ENCODE measurements around the gene TCL1A. TPM values are rescaled to one million over a fixed set of nuclear protein-coding genes. Genes with fewer than 3 reads are reported as not detected.
A peak's percentile ranks its signal among the peaks of the same experiment; 100 is the strongest.

TCL1A gene
- polyA plus RNA-seq, 4 donors = 0.84 to 1.6 (median 1.1) TPM

DNA sequence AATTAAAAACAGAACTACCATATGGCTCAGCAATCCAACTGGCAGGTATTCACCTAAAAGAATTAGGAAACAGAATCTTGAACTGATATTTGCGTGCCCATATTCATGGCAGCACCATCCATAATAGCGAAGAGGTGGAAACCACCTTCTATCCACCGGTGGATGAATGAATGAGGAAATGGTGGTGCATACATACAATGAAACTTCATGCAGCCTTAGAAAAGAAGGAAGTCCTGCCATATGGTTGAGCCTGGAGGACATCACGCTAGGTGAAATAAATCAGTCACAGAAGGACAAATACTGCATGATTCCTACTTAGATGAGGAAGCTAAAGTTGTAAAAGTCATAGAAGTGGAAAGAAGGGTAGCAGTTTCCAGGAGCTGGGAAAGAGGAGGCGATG lies 6.6 kb downstream of the TCL1A start:
- DNase-seq (ENCODE audit: low read depth in 4 of 4, low spot score in 3 of 4) = no peak

DNA sequence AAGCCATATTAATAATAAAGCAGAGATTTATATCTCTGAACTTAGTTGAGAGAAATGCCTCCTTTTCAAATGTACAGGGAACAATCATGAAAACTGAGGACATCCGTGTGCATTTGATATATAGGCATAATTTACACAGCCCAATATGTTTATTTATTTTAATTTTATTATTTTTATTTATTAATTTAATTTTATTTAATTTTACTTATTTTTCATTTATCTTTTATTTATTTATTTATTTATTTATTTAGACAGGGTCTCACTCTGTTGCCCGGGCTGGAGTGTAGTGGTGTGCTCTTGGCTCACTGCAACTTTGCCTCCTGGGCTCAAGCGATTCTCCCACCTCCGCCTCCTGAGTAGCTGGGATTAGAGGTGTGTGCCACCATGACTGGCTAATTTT lies 8.4 kb downstream of the TCL1A start:
- DNase-seq (ENCODE audit: low read depth in 4 of 4, low spot score in 3 of 4) = no peak

DNA sequence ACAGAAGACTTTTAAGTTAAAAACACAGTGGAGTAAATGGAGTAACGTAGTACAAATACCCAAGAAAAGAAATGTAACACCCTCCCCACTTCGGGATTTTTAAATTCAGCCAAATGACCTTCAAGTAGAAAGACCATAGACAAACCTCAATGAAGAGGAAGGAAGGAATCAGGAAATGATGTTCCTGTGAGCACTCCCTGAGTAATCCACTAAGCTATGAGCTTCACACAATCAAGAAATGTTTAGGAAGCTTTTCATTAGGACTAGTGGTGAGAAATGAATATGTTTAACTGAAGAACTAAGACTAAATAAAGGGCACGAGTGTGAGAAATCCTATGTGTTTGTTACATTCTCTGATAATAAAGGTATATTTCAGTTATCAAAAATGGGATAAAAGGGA lies 10.1 kb downstream of the TCL1A start:
- DNase-seq (ENCODE audit: low read depth in 4 of 4, low spot score in 3 of 4) = no peak

DNA sequence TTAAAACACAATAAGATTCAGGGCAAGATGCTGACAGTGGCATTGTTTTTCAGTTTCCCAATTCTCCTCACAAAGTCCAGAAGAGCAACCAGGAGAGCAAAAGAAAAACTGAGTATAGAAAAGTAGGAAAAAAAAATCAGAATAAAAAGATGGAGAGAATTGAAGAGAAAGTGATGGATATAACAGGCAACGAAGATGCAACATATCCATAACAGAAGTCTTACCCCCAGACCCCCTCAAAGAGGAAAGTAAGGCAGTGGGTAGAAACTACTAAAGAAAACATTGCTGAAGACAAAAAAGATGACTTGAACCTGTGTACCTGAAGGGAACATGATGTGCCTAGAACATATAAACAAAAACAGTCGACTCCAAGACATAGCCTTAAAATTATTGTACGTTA lies 10.6 kb downstream of the TCL1A start:
- no peak for DNase-seq (ENCODE audit: low read depth in 4 of 4, low spot score in 3 of 4)

DNA sequence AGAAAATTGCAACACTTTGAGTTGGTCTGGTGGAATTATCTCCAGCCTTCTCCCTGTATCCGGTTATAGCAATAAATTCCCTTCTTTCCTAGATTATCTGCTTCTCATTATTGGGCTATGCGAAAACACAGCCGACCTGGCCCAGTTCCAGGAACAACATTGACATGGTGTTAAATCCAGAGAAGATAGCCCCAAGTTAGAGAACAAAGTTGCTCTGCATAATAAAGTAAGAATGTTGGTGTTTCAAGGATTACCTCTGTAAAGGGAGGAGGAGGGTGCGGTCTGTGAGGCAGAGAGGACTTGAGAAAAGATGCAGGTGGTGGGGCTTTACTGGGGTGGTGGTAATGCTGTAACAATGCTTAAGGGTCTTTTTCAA lies 12.1 kb downstream of the TCL1A start:
- DNase-seq (ENCODE audit: low read depth in 4 of 4, low spot score in 3 of 4) = peak; percentile 29 to 51 (median 44)

DNA sequence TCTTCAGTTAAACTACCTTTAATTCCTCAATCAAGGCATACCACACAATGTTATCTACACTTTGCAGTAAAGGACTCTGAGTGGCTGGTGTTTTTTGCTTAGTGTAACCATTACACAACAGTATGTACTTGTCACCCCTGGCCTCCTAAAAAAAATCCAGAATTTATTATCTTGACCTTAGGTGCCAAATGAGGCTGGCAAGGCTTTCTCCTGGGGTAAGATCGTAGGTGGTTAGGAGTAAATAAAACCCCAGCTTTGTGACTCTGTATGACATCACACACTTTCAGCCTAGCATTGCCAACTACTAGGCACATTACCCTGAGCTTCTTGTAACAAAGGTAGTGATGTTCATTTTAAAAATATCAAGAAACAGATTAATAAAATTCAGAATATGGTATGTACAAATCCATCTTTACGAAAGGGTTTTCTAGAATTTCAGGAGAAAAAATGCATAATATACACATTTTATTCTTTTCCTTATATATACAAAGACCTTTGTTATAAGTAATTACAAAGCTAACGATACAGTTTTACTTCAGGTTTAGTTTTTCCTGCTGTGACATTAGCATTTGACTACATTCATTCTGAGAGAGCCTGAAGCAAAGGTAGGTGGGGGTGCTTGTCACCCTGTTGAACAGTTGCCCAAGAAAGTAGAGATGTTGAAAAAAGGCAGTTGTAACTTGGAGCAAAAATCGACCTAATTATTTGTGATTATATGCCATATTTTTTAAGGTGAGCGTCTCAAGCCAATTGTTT lies 13.5 kb downstream of the TCL1A start:
- DNase-seq (ENCODE audit: low read depth in 4 of 4, low spot score in 3 of 4) = no peak

DNA sequence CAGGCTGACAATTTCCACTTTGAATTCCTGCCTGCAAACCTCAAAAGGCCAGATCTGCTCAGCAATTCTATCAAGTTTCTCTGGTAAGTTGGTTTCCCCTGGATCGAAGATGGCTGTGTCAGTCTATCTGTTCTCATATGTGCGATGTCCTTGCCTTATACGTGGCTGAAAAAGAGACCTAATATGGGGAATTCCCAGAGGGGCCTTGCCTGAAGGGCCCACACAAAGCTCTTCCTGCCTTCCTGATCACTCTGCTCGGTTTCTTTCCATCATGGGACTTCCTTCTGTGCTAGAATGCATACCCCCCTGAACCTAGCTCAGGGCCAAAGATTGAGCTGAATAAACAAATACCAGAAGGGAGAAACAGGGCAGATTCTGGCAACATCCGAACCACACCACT lies 14.5 kb downstream of the TCL1A start:
- DNase-seq (ENCODE audit: low read depth in 4 of 4, low spot score in 3 of 4) = no peak

DNA sequence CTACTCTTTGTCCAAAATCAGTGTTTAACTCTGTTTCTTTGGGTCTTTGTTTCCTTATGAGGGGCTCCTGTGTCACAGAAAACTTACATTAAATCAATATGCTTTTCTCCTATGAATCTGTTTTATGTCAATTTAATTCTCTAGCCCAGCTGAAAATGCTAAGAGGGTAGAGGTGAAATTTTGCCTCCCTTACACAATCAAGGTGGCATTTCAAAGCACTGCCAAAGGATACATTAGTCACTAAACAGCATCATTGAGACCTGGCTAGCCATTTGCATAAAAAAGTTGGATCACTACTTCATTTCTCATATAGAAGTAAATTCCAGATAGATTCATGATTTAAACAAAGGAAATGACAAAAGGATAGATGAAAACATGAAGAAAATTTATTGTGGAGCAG lies 15.6 kb downstream of the TCL1A start:
- DNase-seq (ENCODE audit: low read depth in 4 of 4, low spot score in 3 of 4) = no peak

DNA sequence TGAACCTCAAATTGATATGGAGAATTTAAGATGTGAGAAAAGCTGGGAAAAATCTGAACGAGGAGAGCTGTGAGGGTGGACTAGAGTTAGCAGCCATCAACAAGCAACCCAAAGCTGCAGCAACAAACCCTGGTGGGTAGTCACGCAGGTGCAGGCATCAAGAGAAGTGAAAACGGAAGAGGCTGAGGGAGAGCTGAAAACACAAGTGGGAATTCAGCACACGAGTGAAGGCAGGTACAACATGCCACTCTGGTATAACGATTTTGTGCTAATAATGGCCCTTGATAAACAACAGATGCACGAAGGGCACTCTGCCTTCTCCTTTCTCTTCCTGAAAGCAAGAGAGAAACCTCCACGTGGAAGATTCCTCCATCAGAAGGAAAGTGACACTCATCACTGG lies 16.2 kb downstream of the TCL1A start:
- no peak for DNase-seq (ENCODE audit: low read depth in 4 of 4, low spot score in 3 of 4)

DNA sequence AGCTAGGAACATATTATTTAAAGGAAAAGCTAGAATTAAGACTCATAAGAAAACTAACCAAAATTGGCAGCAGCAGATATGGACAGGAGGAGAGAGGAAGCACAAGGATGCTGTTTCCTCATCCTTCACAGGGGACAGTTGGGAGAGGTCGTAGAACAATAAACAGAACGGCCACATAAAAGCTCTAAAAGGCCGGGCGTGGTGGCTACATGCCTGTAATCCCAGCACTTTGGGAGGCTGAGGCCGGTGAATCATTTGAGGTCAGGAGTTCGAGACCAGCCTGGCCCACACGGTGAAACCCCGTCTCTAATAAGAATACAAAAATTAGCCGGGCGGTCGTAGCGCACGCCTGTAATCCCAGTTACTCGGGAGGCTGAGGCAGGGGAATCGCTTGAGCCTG lies 17.2 kb downstream of the TCL1A start:
- no peak for DNase-seq (ENCODE audit: low read depth in 4 of 4, low spot score in 3 of 4)

DNA sequence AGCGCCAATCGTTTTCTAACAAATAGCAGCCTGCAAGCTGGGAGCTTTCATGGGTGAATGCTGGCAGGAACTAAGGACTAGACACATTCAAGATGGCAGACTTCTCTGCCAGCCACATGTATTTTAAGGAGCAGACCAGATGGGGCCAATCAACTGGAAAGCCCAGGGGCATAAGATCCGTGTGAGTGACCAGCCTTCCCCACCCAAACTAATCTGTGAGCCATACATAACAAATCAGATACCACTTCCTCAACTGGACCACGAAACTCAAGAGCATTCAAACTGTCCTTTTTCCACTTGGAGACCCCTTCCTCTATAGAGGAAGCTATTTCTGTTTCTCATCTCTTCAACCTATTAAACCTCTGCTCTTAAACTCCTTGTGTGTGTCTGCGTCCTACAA lies 18.0 kb downstream of the TCL1A start:
- no peak for DNase-seq (ENCODE audit: low read depth in 4 of 4, low spot score in 3 of 4)

DNA sequence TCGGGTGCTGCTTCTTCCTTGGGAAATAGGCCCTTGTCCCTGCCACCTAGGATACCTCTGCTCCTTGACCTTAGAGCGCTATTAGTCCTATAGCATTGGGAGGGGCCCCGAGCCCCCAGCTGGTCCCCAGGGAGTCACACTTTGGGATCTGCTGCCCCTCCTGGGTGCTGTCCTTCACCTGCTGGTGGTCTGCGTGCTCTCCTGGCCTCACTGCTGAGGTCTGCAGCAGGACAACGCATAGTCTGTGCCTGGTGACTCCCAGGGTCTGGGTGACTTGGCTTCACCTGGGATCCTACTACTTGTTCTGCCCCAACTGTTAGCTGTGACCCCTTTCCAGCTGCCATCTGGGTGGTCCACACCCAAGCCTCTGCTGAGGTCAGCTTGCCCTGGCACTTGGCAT lies 18.9 kb downstream of the TCL1A start:
- no peak for DNase-seq (ENCODE audit: low read depth in 4 of 4, low spot score in 3 of 4)

DNA sequence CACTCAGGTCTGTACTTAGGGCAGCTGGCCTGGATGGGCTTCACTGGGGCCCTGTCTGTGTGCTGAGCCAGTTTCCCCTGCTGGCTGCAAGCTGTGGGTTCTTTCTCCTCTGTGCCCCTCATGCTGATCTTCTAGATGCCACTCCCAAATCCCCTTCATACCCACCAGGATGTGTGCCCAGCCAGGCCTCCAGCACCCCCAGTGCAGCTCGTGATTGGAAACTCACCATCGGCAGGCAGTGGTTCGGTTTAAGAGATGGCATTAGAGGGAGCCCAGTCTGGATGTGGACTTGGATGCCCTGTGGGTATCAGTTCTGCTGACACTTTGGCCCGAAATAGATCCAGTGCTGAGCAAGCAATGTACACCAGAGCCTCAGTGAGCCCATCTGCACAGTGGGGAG lies 21.8 kb downstream of the TCL1A start:
- DNase-seq (ENCODE audit: low read depth in 4 of 4, low spot score in 3 of 4) = no peak

DNA sequence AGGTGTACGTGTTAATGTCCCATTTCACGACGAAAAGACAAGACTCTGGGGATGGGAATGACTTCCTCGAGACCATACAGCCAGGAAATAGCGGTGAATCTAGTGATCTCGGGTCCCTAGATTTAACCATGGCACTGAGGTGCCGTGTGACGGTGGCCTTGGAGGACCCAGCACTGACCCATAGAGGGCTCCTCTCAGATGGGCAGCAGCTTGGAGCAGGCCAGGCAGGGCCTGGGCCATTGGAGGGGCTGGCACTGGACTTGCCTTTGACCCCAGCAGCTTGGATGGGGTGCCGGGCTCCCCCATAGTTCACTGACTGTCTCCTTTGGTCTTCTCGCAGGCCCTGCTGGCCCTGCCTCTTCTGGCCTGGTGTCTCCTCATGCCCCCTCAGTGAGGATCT lies 22.3 kb downstream of the TCL1A start:
- DNase-seq (ENCODE audit: low read depth in 4 of 4, low spot score in 3 of 4) = no peak

DNA sequence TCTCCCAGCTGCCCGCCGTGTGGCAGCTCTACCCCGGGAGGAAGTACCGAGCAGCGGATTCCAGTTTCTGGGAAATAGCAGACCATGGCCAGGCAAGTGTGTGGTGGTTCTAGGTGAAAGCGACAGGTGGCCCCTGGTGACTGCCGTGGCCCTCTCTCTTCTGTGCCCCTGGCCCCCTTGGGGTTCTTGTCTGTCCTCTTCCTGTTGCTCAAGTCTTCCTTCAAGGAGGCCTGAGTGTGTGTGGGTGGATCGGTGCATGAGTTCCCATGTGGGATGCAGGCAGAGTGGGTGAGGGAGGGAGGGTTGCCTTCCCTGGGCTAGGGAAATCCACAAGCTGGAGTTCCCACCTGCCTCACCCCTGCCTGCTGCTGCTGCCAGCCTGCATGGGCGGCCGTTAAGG lies 23.1 kb downstream of the TCL1A start:
- DNase-seq (ENCODE audit: low read depth in 4 of 4, low spot score in 3 of 4) = no peak

DNA sequence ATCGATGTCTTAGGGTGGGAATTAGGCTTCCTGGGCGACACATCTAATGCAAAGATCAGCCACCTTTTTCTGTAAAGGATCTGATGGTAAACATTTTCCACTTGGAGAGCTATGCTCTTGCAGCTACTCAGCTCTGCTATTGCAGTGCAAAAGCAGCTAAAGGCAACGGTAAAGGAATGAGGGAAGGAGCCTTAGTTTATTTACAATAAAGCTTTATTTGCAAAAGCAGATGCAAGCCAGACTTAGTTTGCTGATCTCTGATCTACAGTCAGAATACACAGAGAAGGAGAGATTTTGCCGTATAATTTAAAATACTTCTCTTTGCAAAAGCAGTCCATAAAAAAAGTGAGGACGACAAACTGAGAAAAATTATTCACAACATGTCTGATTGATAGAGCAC lies 24.5 kb downstream of the TCL1A start:
- DNase-seq (ENCODE audit: low read depth in 4 of 4, low spot score in 3 of 4) = no peak

DNA sequence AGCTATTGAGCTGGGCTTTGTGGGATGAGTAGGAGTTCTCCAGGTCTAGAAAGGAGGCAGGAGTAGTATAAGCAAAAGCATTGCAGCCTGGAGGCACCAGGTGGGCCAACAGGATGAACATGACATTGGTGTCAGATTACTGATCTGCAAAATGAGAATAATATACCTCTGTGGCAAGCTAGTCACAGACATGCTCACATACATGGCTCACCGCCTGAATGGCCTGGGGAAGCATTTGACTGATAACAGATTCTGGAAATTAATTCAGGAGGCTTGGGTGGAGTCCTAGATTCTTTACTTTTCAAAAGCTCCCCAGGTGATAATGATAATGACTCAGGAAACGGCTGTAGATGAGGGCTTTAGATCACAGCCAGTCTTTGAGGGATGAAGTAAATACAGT lies 27.0 kb downstream of the TCL1A start:
- no peak for DNase-seq (ENCODE audit: low read depth in 4 of 4, low spot score in 3 of 4)

DNA sequence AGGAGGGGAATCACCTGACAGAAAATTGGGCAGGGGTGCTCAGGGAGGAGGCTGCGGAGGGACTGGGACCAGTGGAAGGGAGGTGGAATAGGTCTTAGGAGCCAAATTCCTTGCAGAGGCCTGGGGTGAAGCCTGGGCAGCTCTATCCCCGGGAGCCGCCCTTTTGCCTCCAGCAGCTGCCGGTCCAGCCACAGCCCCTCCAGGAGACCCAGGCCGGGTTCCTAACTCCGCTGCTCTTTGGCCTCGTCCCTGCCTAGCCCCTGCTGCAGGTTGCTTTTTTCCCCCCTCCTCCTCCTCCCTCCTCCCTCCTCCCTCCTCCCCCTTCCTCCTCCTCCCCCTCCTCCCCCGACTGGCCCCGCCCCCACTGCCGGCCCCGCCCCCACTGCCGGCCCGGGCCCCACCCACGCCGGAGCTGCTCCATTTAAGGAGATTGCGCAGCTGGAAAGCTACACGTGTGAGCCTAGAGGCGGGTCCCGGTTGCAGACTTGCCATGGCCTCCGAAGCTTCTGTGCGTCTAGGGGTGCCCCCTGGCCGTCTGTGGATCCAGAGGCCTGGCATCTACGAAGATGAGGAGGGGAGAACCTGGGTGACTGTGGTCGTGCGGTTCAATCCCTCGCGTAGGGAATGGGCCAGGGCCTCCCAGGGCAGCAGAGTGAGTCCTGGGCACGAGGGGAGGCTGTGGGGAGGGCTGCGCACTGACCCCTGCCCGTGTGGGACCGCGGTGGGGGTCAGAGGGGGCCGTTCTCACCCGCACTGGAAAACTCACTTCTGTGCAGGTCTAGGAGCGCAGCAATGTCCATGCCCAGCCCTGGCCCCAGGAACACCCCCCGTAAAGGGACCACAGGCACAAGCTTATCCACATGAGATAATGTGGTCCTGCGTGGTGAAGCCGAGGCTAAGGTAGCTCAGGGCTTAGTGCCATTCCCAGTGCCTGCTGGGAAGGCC lies 27.7 kb downstream of the TCL1A start, which contains the start of gene TCL1B:
TSS of gene TCL1B (plus strand) at position 449 of the 945 bp plus-strand sequence. CDS start at position 491, 42 bp downstream.
- DNase-seq (ENCODE audit: low read depth in 4 of 4, low spot score in 3 of 4) = no peak

DNA sequence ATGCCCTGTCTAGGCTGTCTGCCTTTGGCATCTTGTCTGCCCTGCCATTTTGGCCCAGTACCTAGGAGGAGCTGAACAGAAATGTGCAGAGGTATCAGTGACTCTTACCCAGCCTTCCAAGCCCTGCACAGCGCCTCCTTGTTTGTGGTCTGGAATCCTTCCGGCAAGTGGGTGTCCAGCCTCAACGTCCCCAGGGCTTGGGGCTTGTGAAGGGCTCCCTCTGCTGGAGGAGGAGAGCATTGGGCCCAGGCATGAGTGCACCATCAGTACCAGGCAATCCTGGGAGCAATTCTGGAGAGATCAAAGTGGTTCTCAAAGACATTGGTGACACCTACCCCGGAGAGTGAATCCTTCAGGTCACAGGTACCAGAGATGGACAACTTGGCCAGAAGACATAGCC lies 30.1 kb downstream of the TCL1A start:
- no peak for DNase-seq (ENCODE audit: low read depth in 4 of 4, low spot score in 3 of 4)

DNA sequence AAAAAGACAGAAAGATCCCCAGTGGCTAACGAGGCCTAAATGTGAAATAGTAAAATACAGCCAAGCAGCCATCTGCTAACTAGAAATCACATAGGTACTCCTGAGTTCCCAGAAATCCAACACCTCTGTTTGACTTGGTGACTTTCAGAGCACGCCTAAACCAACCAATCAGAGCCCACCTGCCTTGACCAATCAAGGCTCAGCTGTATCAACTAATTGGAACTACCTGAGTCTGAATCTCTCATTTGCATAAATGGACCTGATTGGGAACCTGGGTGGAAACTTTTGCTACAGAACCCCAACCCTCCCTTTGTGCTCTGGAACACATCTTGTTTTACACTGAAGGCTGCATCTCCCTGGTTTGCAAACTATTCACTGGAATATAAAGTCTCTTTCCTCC lies 32.8 kb downstream of the TCL1A start:
- no peak for DNase-seq (ENCODE audit: low read depth in 4 of 4, low spot score in 3 of 4)

DNA sequence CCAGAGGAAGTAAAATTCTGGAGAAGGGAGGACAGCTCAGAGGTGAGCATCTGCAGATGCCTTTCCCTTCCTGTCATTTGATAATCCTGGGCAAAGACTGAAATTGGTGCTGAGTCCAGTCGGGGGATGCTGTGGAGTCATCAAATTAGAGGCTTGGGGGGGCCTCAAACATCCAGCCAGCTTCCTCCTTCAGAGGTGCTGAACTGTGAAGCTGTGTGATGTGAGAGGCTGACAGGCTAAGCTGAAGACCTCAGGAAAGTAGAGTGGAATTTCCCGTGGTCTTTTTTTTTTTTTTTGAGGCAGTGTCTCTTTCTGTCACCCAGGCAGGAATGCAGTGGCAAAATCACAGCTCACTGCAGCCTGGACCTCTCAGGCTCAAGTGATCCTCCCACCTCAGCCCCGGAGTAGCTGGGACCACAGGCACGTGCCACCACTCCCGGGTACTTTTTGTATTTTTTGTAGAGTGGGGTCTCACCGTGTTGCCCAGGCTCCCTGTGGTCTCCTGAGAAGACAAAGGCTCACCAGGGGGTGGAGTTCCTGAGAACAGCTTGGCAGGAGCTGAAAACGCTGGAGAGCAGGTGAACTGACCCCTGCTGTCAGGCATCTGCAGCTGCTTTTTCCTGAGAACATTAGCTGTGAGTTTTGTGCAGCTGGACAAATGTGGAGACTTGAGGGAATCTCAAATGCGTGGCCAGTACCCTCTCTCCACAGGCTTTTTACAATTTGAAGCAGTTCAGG lies 33.8 kb downstream of the TCL1A start:
- DNase-seq (ENCODE audit: low read depth in 4 of 4, low spot score in 3 of 4) = no peak

All from right renal pelvis (tissue), 4 donors.